HepG2 (cell line): ENCODE results near the gene SMIM13. TPM values are rescaled to one million over a fixed set of nuclear protein-coding genes. Genes with fewer than 3 reads are reported as not detected.
A peak's percentile ranks its signal among the peaks of the same experiment; 100 is the strongest.

Experiments used
- ATAC-seq: fragments of 200-7000 bp; cut with Tn5 transposase; 3 replicates; pipeline ENCODE4 v1.9.1; 2020; ENCODE audit warnings: mild to moderate bottlenecking, moderate library complexity
- BruUV-seq: library from RNA; stranded (reverse); fragments of 400-500 nt; replicated peaks from 2 replicates; lab custom pipeline; 2021; lab: Mats Ljungman, UMichigan
- CTCF ChIA-PET: fragments of 300-600 bp; formaldehyde crosslinking; extraction: SDS; loops from one replicate; lab custom pipeline; 2021; ENCODE audit warnings: low total read pairs, inconsistent platforms, low intra/inter-chr PET ratio; lab: Yijun Ruan, JAX
- POLR2A ChIA-PET: fragments of 350-600 bp; sonication (Branson Sonifier 250); formaldehyde crosslinking; loops from one replicate; lab custom pipeline; 2020; ENCODE audit warnings: antibody characterized with exemption, inconsistent platforms; lab: Yijun Ruan, JAX
- DNase-seq: peaks from one replicate; pipeline ENCODE4 v3.0.0-alpha.2; 2015; ENCODE audit warnings: low spot score
- FAIRE-seq: peaks from 3 replicates; lab custom pipeline; 2011; peaks lifted over from hg19 to GRCh38; lab: Jason Lieb, UNC
- H2AFZ ChIP-seq: one replicate; pipeline ENCODE4 v1.6.1; 2011; ENCODE audit warnings: low read length, inconsistent platforms
- H3K27ac ChIP-seq: fragments of 300-600 bp; 3 replicates; pipeline ENCODE4 v1.8.0; 2011; ENCODE audit warnings: mixed run types, mild to moderate bottlenecking, mixed read lengths, low read length, inconsistent platforms; ENCODE audit not compliant: insufficient read depth; ENCODE audit errors: extremely low read length
- H3K27me3 ChIP-seq, 2 experiments: fragments of 200-600 bp in 1 of 2; 2 replicates in 1 of 2; 3 replicates in 1 of 2; pipeline versions ENCODE4 v1.6.0 to v1.8.0; 2011; ENCODE audit warnings: low read length in 2 of 2, mild to moderate bottlenecking in 2 of 2, moderate library complexity in 2 of 2, inconsistent platforms in 1 of 2; ENCODE audit not compliant: insufficient read depth in 2 of 2, control insufficient read depth in 1 of 2
- H3K36me3 ChIP-seq, 2 experiments: fragments of 200-600 bp in 1 of 2; replicated peaks in 1 of 2; 2 replicates in 1 of 2; 3 replicates in 1 of 2; pipeline versions ENCODE4 v1.5.1 to v1.8.0; 2011; ENCODE audit warnings: low read length in 2 of 2, inconsistent platforms in 1 of 2; ENCODE audit not compliant: insufficient read depth in 2 of 2, control insufficient read depth in 1 of 2
- H3K4me1 ChIP-seq: 2 replicates; pipeline ENCODE4 v1.5.1; 2012; ENCODE audit warnings: low read length, inconsistent platforms; ENCODE audit not compliant: insufficient read depth
- H3K4me2 ChIP-seq: 2 replicates; pipeline ENCODE4 v1.6.0; 2011; ENCODE audit warnings: low read depth, low read length, inconsistent platforms
- H3K4me3 ChIP-seq, 3 experiments: fragments of 200-600 bp in 1 of 3; sonication (generic), shearing (Covaris generic) in 1 of 3; replicated peaks in 1 of 3; 2 replicates each; pipeline ENCODE4 v1.5.1; 2011 to 2016; ENCODE audit warnings: low read length in 3 of 3, inconsistent platforms in 2 of 3, low read depth in 2 of 3, mild to moderate bottlenecking in 2 of 3, control low read depth in 1 of 3, mixed read lengths in 1 of 3; ENCODE audit not compliant: insufficient read depth in 1 of 3
- H3K79me2 ChIP-seq: one replicate; pipeline ENCODE4 v1.6.1; 2011; ENCODE audit warnings: low read length, inconsistent platforms; ENCODE audit not compliant: insufficient read depth
- H3K9ac ChIP-seq: 2 replicates; pipeline ENCODE4 v1.6.0; 2011; ENCODE audit warnings: mild to moderate bottlenecking, low read depth, low read length, inconsistent platforms; ENCODE audit not compliant: insufficient read depth
- H3K9me3 ChIP-seq: 2 replicates; pipeline ENCODE4 v1.5.1; 2012; ENCODE audit warnings: mild to moderate bottlenecking, low read length
- H4K20me1 ChIP-seq: 2 replicates; pipeline ENCODE4 v1.6.0; 2011; ENCODE audit warnings: inconsistent platforms, mild to moderate bottlenecking, low read length, moderate library complexity; ENCODE audit not compliant: insufficient read depth
- AHR ChIP-seq: IDR thresholded peaks from 2 replicates; pipeline ENCODE4 v1.6.1; 2018; ENCODE audit warnings: missing genetic modification reagents, missing compliant biosample characterization
- GZF1 ChIP-seq: sonication (generic); formaldehyde crosslinking; IDR thresholded peaks from 2 replicates; pipeline ENCODE4 v1.5.1; 2020; ENCODE audit warnings: mild to moderate bottlenecking, missing genetic modification reagents
- KLF11 ChIP-seq: IDR thresholded peaks from 2 replicates; pipeline ENCODE4 v1.6.1; 2016; ENCODE audit warnings: missing compliant biosample characterization
- RELA ChIP-seq: sonication (generic); formaldehyde crosslinking; IDR thresholded peaks from 2 replicates; pipeline ENCODE4 v1.4.0; 2020; ENCODE audit warnings: missing genetic modification reagents
- ZNF430 ChIP-seq: sonication (generic); formaldehyde crosslinking; IDR thresholded peaks from 2 replicates; pipeline ENCODE4 v1.9.0; 2021; ENCODE audit warnings: mild to moderate bottlenecking, missing genetic modification reagents
- ZNF44 ChIP-seq: sonication (generic); formaldehyde crosslinking; IDR thresholded peaks from 2 replicates; pipeline ENCODE4 v1.5.1; 2020; ENCODE audit warnings: mild to moderate bottlenecking, missing genetic modification reagents
- ZNF709 ChIP-seq: sonication (generic); formaldehyde crosslinking; IDR thresholded peaks from 2 replicates; pipeline ENCODE4 v1.5.0; 2020; ENCODE audit warnings: mild to moderate bottlenecking, missing genetic modification reagents
- WGBS: methylation state at CpG from one replicate; pipeline ENCODE4 v1.1.6; 2017; ENCODE audit warnings: low lambda C conversion rate; 5-methylcytosine and 5-hydroxymethylcytosine counted together
- in situ Hi-C: cut with HindIII; loops from 2 replicates; pipeline ENCODE4 v1.10.0; 2017; ENCODE audit warnings: low pct_unique_long_range_greater_than_20kb; ENCODE audit not compliant: extremely low pct_ligation_motif_present
- intact Hi-C: fragments of 100-400 bp; cut with micrococcal nuclease; formaldehyde crosslinking; loops from one replicate; pipeline ENCODE4 v1.10.0; 2022; ENCODE audit not compliant: unreplicated experiment
- polyA plus RNA-seq, 8 experiments: library from polyadenylated mRNA; depleted of rRNA in 3 of 8; stranded (reverse) in 7 of 8; unstranded in 1 of 8; fragments of >200 nt; fragmentation: Illumina TruSeq in 4 of 8; extraction: Trizol in 4 of 8; gene quantifications; 2 replicates each; pipeline versions ENCODE4 v1.2.1 to v1.2.3, GENCODE V29; 2011 to 2016; ENCODE audit warnings: low read depth in 4 of 8, missing spikeins in 1 of 8, mixed read lengths in 1 of 8; ENCODE audit not compliant: insufficient read depth in 1 of 8
- total RNA-seq, 5 experiments: library from RNA; depleted of rRNA; stranded (reverse); fragments of >200 nt; fragmentation: Illumina TruSeq; extraction: Trizol; gene quantifications; 2 replicates each; pipeline ENCODE4 v1.2.3, GENCODE V29; 2016; ENCODE audit warnings: low read depth in 1 of 5
- TF ChIP-seq, protein P1 (sequence below), 2 experiments: sonication (generic) in 1 of 2; formaldehyde crosslinking in 1 of 2; IDR thresholded peaks; 2 replicates each; pipeline versions ENCODE4 v1.4.0 to v1.6.1; 2018 to 2020; ENCODE audit warnings: missing genetic modification reagents in 2 of 2, borderline replicate concordance in 1 of 2, low read depth in 1 of 2, mild to moderate bottlenecking in 1 of 2, missing biosample characterization in 1 of 2
- TF ChIP-seq, protein P2 (sequence below): sonication (generic); formaldehyde crosslinking; IDR thresholded peaks from 2 replicates; pipeline ENCODE4 v1.8.1; 2023; ENCODE audit warnings: missing genetic modification reagents, inconsistent platforms, borderline replicate concordance
- TF ChIP-seq, protein P3 (sequence below): sonication (generic); formaldehyde crosslinking; IDR thresholded peaks from 2 replicates; pipeline ENCODE4 v1.5.0; 2020; ENCODE audit warnings: mild to moderate bottlenecking, missing genetic modification reagents, borderline replicate concordance

The SMIM13 gene
- total and polyA plus RNA-seq, 2 of the 13 experiments (the other 11 are each of a cell fraction or from before 2014, with no cell fraction given), result 2.7 to 10.2 TPM

DNA sequence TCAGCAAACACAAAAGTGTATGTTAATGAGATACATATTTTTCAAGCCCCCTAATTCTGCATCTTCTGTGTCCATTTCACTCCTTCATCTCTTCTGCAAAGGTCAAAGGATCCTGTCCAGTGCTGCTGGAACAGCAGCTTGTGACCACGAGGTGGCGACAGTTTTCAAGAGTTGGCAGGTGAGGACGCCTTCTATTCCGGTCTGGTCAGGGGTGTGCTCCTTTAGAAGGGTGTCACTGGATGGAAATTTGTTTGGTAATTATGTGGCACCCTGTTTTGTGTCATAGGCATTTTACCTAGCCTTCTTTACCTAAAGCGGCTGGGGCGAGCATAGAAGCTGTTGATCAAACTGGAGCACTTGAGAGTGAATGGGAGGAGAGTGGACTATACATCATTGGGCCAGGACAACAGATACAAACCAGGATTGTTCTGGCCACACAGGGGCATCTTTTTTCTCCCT lies 50.8 kb downstream of the SMIM13 start (continued):
- TF ChIP-seq, protein P1, sequence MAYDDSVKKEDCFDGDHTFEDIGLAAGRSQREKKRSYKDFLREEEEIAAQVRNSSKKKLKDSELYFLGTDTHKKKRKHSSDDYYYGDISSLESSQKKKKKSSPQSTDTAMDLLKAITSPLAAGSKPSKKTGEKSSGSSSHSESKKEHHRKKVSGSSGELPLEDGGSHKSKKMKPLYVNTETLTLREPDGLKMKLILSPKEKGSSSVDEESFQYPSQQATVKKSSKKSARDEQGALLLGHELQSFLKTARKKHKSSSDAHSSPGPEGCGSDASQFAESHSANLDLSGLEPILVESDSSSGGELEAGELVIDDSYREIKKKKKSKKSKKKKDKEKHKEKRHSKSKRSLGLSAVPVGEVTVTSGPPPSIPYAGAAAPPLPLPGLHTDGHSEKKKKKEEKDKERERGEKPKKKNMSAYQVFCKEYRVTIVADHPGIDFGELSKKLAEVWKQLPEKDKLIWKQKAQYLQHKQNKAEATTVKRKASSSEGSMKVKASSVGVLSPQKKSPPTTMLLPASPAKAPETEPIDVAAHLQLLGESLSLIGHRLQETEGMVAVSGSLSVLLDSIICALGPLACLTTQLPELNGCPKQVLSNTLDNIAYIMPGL (CRISPR knock-in tag; IDR thresholded peaks at IDR 0.05; ENCODE audit: borderline replicate concordance in 1 of 2, low read depth in 1 of 2), result peak in 1 of 2 experiments; percentile 76; a peak in 3 of 4 replicates
- 0 out of 2 replicates have a peak, but pooled peaks have one; percentile 30 for TF ChIP-seq ZNF430 (CRISPR knock-in tag)
- no peak for TF ChIP-seq KLF11
- no peak for TF ChIP-seq ZNF709 (CRISPR knock-in tag)
- 0 out of 2 replicates have a peak, but pooled peaks have one; percentile 39 for TF ChIP-seq AHR (CRISPR knock-in tag)
- TF ChIP-seq, protein P2, sequence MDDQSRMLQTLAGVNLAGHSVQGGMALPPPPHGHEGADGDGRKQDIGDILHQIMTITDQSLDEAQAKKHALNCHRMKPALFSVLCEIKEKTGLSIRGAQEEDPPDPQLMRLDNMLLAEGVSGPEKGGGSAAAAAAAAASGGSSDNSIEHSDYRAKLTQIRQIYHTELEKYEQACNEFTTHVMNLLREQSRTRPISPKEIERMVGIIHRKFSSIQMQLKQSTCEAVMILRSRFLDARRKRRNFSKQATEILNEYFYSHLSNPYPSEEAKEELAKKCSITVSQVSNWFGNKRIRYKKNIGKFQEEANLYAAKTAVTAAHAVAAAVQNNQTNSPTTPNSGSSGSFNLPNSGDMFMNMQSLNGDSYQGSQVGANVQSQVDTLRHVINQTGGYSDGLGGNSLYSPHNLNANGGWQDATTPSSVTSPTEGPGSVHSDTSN (CRISPR knock-in tag), result no peak

DNA sequence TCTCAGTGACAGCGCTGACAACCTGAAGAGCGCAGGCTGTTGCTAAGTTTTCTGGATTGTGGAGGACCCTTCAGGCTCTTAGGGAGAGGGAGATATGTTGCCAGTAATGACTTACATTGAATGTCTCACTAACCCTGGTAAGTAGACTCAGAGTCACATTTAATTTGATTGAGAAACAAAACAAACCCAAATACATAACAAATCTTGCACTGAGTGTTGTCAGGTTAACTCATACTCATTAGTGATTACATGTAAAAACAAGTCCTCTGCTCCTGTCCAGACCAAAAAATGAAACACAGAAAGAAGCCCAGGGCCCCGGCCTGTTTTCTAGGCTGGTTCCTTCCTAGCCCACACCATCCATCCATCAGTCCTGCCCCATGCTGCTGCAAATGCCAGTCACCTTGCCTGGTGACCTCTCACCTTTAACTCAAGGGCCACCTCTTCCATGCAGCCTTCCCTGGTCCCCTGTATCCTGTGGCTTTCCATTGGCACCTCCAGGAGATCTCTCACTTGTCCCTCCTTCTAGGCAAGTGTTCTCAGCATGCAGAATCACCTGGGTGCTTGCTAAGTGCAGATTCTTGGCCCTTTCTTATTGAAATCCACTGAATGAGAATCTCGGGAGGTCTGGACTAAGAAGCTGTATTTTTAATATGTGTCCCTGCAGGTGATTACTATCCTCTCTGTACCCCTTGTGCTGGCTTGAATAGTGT lies 52.6 kb downstream of the SMIM13 start:
- Histone ChIP-seq H3K4me2 (no peak overlapping the region), H3K9me3 (no peaks in the 10 kb centered on the region), H3K27ac (no peak overlapping the region), H3K4me3 (no peak overlapping the region), H3K79me2 (no peaks in the 10 kb centered on the region), H3K9ac (no peak overlapping the region), H3K27me3 (no peaks in the 10 kb centered on the region), H3K4me1 (peaks cover 16% of the 10 kb centered on the region), H4K20me1 (no peaks in the 10 kb centered on the region), H2AFZ (no peak overlapping the region), H3K36me3 (no peaks in the 10 kb centered on the region)
- no TSS peak for BruUV-seq
- POLR2A ChIA-PET, result no interaction called here
- CTCF ChIA-PET, result interaction anchor here (3.0 kb wide), 1 partner anchor 350 kb away, joined by 92 read pairs; no protein-coding TSS in a partner anchor
- 99% methylated on average over 4 of the region's 4 CpGs for WGBS
- DNase-seq (no peak), ATAC-seq (no peak), FAIRE-seq (no peak)
- intact Hi-C loops (loop anchor here (10.0 kb wide), 1 partner anchor 191 kb away; no protein-coding TSS in a partner anchor), in situ Hi-C loops (no loop called here)
- TF ChIP-seq ZNF44 (CRISPR knock-in tag), result no peak
- TF ChIP-seq, protein P3, sequence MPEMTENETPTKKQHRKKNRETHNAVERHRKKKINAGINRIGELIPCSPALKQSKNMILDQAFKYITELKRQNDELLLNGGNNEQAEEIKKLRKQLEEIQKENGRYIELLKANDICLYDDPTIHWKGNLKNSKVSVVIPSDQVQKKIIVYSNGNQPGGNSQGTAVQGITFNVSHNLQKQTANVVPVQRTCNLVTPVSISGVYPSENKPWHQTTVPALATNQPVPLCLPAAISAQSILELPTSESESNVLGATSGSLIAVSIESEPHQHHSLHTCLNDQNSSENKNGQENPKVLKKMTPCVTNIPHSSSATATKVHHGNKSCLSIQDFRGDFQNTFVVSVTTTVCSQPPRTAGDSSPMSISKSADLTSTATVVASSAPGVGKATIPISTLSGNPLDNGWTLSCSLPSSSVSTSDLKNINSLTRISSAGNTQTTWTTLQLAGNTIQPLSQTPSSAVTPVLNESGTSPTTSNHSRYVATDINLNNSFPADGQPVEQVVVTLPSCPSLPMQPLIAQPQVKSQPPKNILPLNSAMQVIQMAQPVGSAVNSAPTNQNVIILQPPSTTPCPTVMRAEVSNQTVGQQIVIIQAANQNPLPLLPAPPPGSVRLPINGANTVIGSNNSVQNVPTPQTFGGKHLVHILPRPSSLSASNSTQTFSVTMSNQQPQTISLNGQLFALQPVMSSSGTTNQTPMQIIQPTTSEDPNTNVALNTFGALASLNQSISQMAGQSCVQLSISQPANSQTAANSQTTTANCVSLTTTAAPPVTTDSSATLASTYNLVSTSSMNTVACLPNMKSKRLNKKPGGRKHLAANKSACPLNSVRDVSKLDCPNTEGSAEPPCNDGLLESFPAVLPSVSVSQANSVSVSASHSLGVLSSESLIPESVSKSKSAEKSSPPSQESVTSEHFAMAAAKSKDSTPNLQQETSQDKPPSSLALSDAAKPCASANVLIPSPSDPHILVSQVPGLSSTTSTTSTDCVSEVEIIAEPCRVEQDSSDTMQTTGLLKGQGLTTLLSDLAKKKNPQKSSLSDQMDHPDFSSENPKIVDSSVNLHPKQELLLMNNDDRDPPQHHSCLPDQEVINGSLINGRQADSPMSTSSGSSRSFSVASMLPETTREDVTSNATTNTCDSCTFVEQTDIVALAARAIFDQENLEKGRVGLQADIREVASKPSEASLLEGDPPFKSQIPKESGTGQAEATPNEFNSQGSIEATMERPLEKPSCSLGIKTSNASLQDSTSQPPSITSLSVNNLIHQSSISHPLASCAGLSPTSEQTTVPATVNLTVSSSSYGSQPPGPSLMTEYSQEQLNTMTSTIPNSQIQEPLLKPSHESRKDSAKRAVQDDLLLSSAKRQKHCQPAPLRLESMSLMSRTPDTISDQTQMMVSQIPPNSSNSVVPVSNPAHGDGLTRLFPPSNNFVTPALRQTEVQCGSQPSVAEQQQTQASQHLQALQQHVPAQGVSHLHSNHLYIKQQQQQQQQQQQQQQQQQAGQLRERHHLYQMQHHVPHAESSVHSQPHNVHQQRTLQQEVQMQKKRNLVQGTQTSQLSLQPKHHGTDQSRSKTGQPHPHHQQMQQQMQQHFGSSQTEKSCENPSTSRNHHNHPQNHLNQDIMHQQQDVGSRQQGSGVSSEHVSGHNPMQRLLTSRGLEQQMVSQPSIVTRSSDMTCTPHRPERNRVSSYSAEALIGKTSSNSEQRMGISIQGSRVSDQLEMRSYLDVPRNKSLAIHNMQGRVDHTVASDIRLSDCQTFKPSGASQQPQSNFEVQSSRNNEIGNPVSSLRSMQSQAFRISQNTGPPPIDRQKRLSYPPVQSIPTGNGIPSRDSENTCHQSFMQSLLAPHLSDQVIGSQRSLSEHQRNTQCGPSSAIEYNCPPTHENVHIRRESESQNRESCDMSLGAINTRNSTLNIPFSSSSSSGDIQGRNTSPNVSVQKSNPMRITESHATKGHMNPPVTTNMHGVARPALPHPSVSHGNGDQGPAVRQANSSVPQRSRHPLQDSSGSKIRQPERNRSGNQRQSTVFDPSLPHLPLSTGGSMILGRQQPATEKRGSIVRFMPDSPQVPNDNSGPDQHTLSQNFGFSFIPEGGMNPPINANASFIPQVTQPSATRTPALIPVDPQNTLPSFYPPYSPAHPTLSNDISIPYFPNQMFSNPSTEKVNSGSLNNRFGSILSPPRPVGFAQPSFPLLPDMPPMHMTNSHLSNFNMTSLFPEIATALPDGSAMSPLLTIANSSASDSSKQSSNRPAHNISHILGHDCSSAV (CRISPR knock-in tag), result no peak
- no peak for TF ChIP-seq RELA
- no peak for TF ChIP-seq GZF1 (CRISPR knock-in tag)
